GM18951 (cell line): ENCODE measurements around the gene GRK3.

Source experiments
- POLR2A ChIP-seq: IDR thresholded peaks from 4 replicates; pipeline ENCODE4 v1.6.1; 2011; ENCODE audit warnings: mild to moderate bottlenecking; ENCODE audit not compliant: insufficient read length, insufficient read depth; ENCODE audit errors: extremely low read depth
- in situ Hi-C: fragments of 300-500 bp; cut with MboI; formaldehyde crosslinking; loops from one replicate; pipeline ENCODE4 v1.12.0; 2022; ENCODE audit warnings: low sequenced_read_pairs, mixed read lengths, inconsistent platforms; ENCODE audit not compliant: unreplicated experiment

Gene GRK3

DNA sequence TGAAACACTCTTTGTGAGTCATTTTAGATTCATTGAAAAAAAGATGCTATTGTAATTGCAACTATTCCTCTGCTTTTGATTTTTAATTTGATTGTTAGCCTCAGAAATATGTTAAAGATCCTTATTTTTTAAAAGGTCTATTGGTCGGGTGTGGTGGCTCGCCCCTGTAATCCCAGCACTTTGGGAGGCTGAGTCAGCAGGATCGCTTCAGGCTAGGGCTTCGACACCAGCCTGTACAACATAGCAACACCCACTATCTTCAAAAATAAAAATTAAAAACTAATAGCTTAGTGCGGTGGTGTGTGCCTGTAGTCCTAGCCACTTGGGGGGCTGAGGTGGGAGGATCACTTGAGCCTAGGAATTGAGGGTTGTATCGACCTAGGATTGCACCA is 105.6 kb downstream of the GRK3 start:
- no peak for TF ChIP-seq POLR2A

DNA sequence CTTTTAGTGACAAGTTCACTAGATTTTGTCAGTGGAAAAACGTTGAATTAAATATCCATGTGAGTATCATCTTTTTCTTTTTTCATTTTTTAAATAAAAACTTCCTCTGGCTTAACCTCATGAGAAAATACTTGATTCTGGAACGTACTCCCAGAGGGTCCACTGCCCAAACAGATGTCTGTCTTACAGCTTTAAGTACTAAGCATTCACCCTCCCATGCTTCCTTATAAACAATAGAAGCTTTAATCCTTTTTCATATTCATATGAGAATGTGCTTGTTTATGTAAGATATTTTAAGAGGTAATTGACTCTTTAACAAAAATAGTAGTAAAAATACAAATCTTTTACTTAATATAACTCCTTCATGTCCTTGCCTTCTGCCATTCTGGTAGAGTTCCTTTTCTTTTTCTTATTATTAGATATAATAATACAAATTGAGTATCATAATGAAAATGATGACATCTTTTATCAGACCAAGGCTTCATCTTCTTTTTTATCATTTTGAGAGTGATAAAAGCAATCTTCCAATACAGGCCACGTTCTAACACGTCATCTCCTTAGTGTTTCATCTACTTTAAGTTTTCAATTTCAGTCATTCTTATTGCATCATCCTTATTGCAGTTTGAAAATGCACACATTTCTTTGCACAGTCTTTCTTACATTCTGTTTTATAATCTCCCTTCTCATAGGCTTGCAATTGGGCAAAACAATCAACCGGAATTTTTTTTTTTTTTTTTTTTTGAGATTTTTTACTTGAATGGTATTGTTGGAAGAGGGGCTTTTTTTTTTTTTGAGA is 108.0 kb downstream of the GRK3 start:
- no peak for TF ChIP-seq POLR2A

More for the DNA sequence above, 105.6 kb downstream of the GRK3 start:
- in situ Hi-C loops = no loop called here

DNA sequence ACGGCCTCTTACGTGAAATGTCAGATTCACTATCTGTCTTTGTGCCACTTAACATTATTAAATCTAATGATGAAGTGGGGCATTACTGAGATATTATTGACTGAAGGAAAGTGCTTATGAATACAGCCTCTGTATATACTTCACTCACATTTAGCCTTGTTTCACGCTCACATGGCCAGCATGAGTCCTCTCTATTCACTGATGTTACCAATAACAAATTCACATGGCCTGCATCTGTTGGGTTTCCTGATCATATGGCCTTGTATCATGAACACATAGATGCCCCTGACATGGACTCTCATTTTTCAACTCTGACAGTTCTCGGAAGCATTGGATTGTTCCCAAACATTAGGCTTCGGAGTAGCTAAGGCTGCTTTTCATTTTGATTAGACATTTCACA is 109.2 kb downstream of the GRK3 start:
- TF ChIP-seq POLR2A = no peak
- in situ Hi-C loops = no loop called here

More for the DNA sequence above, 108.0 kb downstream of the GRK3 start:
- in situ Hi-C loops = no loop called here

DNA sequence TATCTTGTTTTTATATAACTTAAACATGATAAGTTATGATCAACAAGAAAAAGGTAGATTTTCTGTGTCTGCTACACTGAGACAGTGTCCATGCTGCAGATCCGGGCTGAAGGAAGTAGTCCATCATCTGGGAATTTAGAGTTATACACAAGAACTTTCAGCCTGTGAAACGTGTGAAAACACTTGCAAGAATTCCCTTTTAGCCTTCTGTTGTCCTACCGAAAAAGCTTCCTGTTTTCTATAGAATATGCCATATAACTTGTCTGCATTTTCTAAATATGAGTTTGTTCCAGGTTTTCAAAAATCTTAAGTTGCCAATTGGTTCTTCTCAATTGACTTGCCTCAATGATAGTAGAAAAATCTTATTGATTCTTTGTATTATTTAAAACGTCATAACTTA is 113.2 kb downstream of the GRK3 start:
- in situ Hi-C loops = no loop called here
- TF ChIP-seq POLR2A = no peak

DNA sequence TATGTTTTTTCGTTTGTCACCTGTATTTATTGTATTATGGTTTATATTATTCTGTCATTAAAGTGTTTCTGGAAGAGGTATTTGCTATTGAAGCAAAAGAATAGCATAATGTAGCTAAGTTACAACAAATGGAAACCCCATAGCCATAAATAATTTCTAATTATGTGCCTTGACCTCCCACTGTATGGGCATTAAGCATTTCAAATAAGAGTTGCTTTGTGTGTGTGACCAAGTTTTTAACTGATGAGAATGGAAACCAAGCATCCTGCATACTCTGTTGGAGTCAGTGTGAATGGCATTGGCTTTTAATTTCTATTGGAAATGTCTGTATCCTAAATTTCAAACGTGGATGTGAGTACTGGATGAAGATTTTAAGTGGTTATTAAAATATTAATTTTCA is 115.6 kb downstream of the GRK3 start:
- no peak for TF ChIP-seq POLR2A
- in situ Hi-C loops = no loop called here

DNA sequence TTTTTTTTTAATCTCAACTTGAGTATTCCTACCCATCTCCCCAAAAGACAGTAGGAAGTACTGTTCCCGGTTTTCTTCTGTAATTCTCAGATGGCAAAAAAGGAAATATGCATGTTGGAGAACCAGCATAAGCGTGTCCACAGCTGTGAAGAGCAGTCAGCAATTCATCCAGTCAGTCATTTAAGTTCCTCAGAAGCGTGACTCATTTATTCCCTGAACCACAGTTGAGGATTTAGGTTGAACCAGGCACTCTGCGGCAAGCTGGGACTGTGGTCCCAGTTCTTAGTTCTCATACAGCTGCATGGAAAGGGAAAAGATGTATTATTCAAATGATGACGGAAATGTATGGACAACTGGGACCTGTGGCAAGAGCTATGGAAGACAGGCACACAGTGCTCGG is 116.5 kb downstream of the GRK3 start:
- in situ Hi-C loops = no loop called here
- no peak for TF ChIP-seq POLR2A

DNA sequence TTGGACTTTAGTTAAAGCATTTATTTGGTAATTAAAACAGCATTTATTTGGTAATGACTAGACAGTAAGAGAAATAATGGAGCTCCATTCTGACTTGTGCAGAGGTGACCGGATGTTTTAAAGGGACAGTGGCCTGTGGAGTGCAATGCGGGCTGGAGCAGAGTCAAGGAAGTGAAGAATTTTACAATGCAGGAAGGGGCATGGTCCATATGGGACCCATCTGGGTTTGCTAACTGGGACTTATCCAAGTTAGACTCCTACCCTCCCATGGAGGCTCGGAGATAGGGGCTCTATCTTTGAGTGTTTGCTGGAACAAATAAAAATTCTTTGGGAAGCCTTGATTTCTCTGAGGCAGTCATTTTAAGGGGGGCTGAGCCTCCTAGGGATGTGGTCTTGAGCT is 117.6 kb downstream of the GRK3 start:
- in situ Hi-C loops = no loop called here
- TF ChIP-seq POLR2A = no peak

DNA sequence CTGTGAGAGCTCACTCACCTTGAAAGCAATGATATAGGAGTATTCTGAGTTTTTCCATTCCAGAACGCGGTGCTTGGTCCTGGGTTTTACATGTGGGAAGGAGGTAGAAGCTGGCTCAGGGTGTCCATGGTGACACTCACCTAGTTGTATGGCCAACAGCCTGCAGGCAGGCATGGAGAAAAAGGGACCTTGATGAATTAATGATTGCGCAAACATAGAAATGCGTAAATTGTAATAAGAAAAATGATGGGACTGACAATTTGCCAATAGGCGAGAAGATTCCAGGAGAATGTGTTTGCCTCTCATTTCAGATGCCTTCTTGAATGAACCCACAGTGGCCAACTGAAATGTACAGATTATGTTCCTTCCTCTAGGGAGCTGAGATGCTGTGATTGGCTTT is 124.2 kb downstream of the GRK3 start:
- no peak for TF ChIP-seq POLR2A
- in situ Hi-C loops = no loop called here

DNA sequence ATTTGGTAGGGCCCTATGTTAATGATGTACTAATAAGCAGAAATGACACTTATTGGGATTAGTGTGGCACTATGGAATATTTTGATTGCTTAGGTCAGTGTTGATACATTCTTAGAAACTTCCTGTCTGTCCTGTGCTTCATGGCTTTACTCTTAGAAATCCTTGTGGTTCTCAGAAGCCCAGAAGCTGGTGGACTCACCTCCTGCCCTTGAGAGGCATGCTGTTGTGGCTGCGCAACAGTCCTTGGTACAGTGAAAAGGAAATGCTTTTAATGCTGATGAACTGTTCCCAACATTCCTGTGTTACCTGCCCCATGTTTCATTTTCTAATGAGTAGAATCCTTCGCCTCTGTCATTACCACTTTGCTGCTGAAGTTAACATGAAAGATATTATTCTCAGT is 125.2 kb downstream of the GRK3 start:
- TF ChIP-seq POLR2A = no peak
- in situ Hi-C loops = no loop called here

DNA sequence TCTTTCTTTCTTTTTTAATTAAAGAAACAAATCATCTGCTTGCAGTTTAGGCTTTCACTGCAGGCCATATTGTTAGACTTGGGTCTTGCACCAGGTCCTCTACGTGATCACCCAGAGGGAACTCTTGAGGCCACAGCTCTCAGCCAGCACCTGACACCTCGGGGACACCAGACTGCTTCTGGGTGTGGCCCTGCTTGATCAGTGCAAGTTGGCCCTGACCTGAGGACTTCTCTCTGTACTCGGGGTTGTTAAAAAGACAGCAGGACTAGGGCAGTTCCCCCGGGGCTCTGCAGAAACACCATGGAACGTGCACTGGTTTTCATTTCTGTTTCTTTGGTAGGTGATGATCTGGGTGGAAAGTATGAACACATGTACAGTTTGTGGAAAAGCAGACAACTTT is 126.3 kb downstream of the GRK3 start:
- TF ChIP-seq POLR2A = no peak
- in situ Hi-C loops = no loop called here

DNA sequence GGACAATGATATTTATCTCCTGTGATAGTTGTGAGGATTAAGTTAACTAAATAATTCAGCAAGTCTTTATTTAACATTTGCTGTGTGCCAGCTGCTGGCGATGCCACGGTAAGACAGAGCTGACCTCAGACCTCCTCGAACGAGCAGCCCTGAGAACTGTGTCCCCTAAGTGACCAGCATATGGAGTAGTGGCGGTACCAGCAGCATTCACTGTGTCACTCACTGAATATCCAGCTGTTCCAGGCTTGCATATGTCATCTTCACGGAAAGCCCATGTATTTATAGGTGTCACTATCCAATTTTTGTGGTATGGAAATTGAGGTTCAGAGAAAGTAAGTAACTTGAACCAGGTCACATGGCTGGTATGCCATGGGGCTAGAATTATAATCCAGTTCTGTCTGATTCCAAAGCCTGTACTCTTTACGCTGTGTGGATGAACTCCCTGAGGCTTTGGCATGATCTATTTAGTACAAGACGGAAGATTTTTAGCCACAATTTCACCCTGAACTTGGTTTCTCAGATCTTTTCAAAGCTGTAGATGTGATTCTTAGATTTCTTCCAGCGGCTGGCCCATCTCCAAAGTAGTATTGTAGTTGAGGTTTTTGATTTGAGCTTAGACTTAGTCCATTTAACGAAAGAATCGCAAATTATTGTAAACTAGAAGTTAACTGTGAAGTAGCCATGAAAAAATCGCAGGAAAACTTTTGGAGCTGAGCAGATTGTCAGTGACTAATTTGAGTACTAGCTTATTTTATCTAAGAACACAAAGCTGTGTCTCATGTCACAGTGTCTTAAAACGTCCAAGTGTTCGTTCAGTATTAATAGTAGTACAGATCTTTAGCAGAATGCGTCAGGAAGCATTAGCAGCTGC is 128.2 kb downstream of the GRK3 start:
- no peak for TF ChIP-seq POLR2A

DNA sequence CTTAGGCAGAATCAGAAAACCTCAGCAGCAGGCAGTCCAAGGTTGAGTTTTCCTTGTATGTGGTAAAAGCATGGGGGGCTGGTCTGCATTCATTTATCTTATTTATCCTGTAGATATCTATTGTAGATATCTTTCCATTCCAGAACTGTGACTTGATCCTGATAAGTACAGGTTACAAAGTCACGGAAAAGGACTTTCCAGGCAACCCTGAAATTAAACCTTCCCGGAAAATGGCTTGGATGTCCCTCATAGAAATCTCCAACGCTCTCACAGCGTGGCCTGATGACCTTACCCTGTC is 128.7 kb downstream of the GRK3 start:
- no peak for TF ChIP-seq POLR2A
- in situ Hi-C loops = no loop called here

More for the DNA sequence above, 128.2 kb downstream of the GRK3 start:
- in situ Hi-C loops = no loop called here

DNA sequence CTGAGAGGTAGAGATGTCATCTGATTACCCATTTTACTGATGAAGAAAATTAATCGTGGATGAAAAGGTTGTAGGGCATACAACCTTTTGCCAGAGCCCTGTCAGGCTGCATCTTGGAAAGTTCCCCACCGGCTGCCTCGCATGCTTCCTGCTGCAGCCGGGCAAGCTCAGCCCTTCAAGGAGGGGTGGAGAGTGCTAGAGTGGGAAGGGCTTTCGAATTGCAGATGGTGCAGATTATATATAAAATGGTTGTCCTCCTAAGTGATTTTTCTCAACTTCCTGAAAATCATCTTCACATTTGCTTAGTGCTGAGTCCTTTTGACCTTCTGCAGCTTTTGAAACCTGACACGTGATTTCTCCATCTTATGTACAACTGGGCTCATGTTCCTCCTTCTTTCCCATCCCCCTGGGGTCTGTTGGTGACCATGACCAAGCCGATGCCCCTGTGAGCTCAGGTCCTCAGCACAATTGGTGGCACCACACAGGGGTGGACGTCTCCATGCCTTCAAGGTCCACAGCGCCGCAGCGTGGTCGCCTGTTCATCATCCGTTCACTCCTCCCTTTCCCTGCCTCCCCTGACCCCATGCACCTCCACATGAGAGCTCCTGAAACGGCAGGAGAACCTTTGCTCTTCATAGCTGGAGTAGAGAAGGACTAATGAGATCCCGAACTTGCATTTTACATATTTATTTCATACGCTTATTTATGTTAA is 129.9 kb downstream of the GRK3 start:
- in situ Hi-C loops = no loop called here
- no peak for TF ChIP-seq POLR2A
